Neural cell (in vitro differentiated cells): Measurements from ENCODE around the gene COL4A1. TPM values are rescaled to one million over a fixed set of nuclear protein-coding genes. Genes with fewer than 3 reads are reported as not detected.

Experiments used
- H2AFZ ChIP-seq: fragments of 200-600, 300-800 bp; sonication (generic), shearing (Covaris generic); 2 replicates; pipeline ENCODE4 v1.6.0; 2014; ENCODE audit warnings: low read depth, mild to moderate bottlenecking, antibody characterized with exemption, low read length, moderate library complexity
- H3F3A ChIP-seq: fragments of 200-600 bp; shearing (Covaris generic); 2 replicates; pipeline ENCODE4 v1.6.1; 2016; ENCODE audit warnings: mild to moderate bottlenecking, moderate library complexity, mixed read lengths, antibody characterized with exemption, low read length; ENCODE audit not compliant: insufficient read depth, poor library complexity, severe bottlenecking
- H3K27ac ChIP-seq: fragments of 200-600, 300-800 bp; sonication (generic), shearing (Covaris generic); 2 replicates; pipeline ENCODE4 v1.5.1; 2014; ENCODE audit warnings: mild to moderate bottlenecking, low read length, moderate library complexity
- H3K27me3 ChIP-seq: fragments of 300-800, 200-600 bp; sonication (generic), shearing (Covaris generic); 2 replicates; pipeline ENCODE4 v1.6.0; 2014; ENCODE audit warnings: mild to moderate bottlenecking, low read depth, low read length, moderate library complexity; ENCODE audit not compliant: insufficient read depth
- H3K36me3 ChIP-seq: fragments of 300-800, 200-600 bp; sonication (generic), shearing (Covaris generic); 2 replicates; pipeline ENCODE4 v1.5.1; 2014; ENCODE audit warnings: mild to moderate bottlenecking, antibody characterized with exemption, low read length, moderate library complexity; ENCODE audit not compliant: insufficient read depth
- H3K4me2 ChIP-seq: fragments of 300-800, 200-600 bp; sonication (generic), shearing (Covaris generic); 2 replicates; pipeline ENCODE4 v1.6.0; 2014; ENCODE audit warnings: mild to moderate bottlenecking, low read length
- H3K4me3 ChIP-seq: fragments of 300-800, 200-600 bp; sonication (generic), shearing (Covaris generic); 2 replicates; pipeline ENCODE4 v1.5.1; 2014; ENCODE audit warnings: mild to moderate bottlenecking, low read length, moderate library complexity
- H3K79me2 ChIP-seq: fragments of 200-600 bp; shearing (Covaris generic); replicated peaks from 2 replicates; pipeline ENCODE4 v1.6.0; 2014; ENCODE audit warnings: mild to moderate bottlenecking, low read length, moderate library complexity; ENCODE audit not compliant: insufficient read depth
- H3K9ac ChIP-seq: fragments of 300-800, 200-600 bp; sonication (generic), shearing (Covaris generic); 2 replicates; pipeline ENCODE4 v1.6.1; 2016; ENCODE audit warnings: mild to moderate bottlenecking, low read length, mixed read lengths
- H3K9me2 ChIP-seq: fragments of 200-600 bp; shearing (Covaris generic); 2 replicates; pipeline ENCODE4 v1.6.1; 2016; ENCODE audit warnings: mild to moderate bottlenecking, low read length, mixed read lengths; ENCODE audit not compliant: insufficient read depth
- H3K9me3 ChIP-seq: fragments of 200-600, 300-800 bp; sonication (generic), shearing (Covaris generic); 2 replicates; pipeline ENCODE4 v1.6.1; 2016; ENCODE audit warnings: mild to moderate bottlenecking, mixed run types, low read length, moderate library complexity, mixed read lengths
- H4K20me1 ChIP-seq: fragments of 200-600 bp; shearing (Covaris generic); 2 replicates; pipeline ENCODE4 v1.6.1; 2016; ENCODE audit warnings: mild to moderate bottlenecking, mixed run types; ENCODE audit not compliant: insufficient read depth
- CTCF ChIP-seq: fragments of 450-650 bp; IDR thresholded peaks from 2 replicates; pipeline ENCODE4 v1.5.1; 2014; ENCODE audit warnings: antibody characterized with exemption, mild to moderate bottlenecking, moderate library complexity; ENCODE audit not compliant: poor library complexity, severe bottlenecking
- EP300 ChIP-seq: fragments of 450-650 bp; conservative IDR thresholded peaks from 2 replicates; pipeline ENCODE4 v1.6.1; 2014; ENCODE audit warnings: antibody characterized with exemption, mild to moderate bottlenecking, moderate library complexity; ENCODE audit not compliant: poor library complexity, severe bottlenecking
- EZH2 ChIP-seq: fragments of 200-600, 300-800 bp; shearing (Covaris generic), sonication (generic); IDR thresholded peaks from 2 replicates; pipeline ENCODE4 v1.6.1; 2014; ENCODE audit warnings: antibody characterized with exemption, low read length, borderline replicate concordance, mild to moderate bottlenecking; ENCODE audit not compliant: insufficient read depth, poor library complexity, severe bottlenecking
- MXI1 ChIP-seq: fragments of 450-650 bp; conservative IDR thresholded peaks from 2 replicates; pipeline ENCODE4 v1.6.1; 2014; ENCODE audit warnings: antibody characterized with exemption, mild to moderate bottlenecking; ENCODE audit not compliant: poor library complexity, severe bottlenecking
- POLR2AphosphoS5 ChIP-seq: IDR thresholded peaks from 2 replicates; pipeline ENCODE4 v1.6.1; 2012
- RAD21 ChIP-seq: fragments of 450-650 bp; conservative IDR thresholded peaks from 2 replicates; pipeline ENCODE4 v1.6.1; 2014; ENCODE audit warnings: antibody characterized with exemption, mild to moderate bottlenecking, moderate library complexity
- REST ChIP-seq: IDR thresholded peaks from 2 replicates; pipeline ENCODE4 v1.6.1; 2012; ENCODE audit warnings: borderline replicate concordance
- SMC3 ChIP-seq: fragments of 450-650 bp; conservative IDR thresholded peaks from 2 replicates; pipeline ENCODE4 v1.6.1; 2014; ENCODE audit warnings: antibody characterized with exemption, mild to moderate bottlenecking, moderate library complexity; ENCODE audit not compliant: poor library complexity
- TAF1 ChIP-seq: IDR thresholded peaks from 2 replicates; pipeline ENCODE4 v1.6.1; 2012; ENCODE audit warnings: low read depth
- polyA plus RNA-seq: library from polyadenylated mRNA; depleted of rRNA; stranded (reverse); fragments of >200 nt; gene quantifications from 2 replicates; pipeline ENCODE4 v1.2.3, GENCODE V29; 2014

Gene COL4A1
- polyA plus RNA-seq, 1 donor from 2014 or later: 13.1 TPM

- H3K79me2 ChIP-seq: no peaks in the 10 kb centered on the region
- H3K9me3 ChIP-seq: no peaks in the 10 kb centered on the region
- no peak for TF ChIP-seq REST
- no peak for TF ChIP-seq POLR2AphosphoS5
- TF ChIP-seq MXI1: no peak
- no peak for TF ChIP-seq CTCF
- no peak for TF ChIP-seq RAD21
- no peak for TF ChIP-seq SMC3
- no peak for TF ChIP-seq EP300
- TF ChIP-seq EZH2: no peak
- TF ChIP-seq TAF1: no peak
- H3K27ac ChIP-seq: no peak overlapping the region
- H3K9ac ChIP-seq: no peak overlapping the region
- H4K20me1 ChIP-seq: no peaks in the 10 kb centered on the region
- H3F3A ChIP-seq: no peaks in the 10 kb centered on the region
- no peaks in the 10 kb centered on the region for H3K9me2 ChIP-seq
- no peak overlapping the region for H2AFZ ChIP-seq
- H3K36me3 ChIP-seq: peaks cover 6% of the 10 kb centered on the region
- H3K4me2 ChIP-seq: no peak overlapping the region
- H3K27me3 ChIP-seq: no peaks in the 10 kb centered on the region
- no peak overlapping the region for H3K4me3 ChIP-seq
Observed at GRCh38 chr13:110208116-110208515, 98.8 kb downstream of the COL4A1 start.

GRCh38 chr13:110206996-110207395 is 100.0 kb downstream of the COL4A1 start:
- Histone ChIP-seq H2AFZ (no peak overlapping the region), H3K27ac (no peak overlapping the region), H4K20me1 (no peaks in the 10 kb centered on the region), H3K36me3 (peaks cover 6% of the 10 kb centered on the region), H3F3A (no peaks in the 10 kb centered on the region), H3K27me3 (no peaks in the 10 kb centered on the region), H3K79me2 (no peaks in the 10 kb centered on the region), H3K4me3 (no peak overlapping the region), H3K9ac (no peak overlapping the region), H3K9me2 (no peaks in the 10 kb centered on the region), H3K4me2 (no peak overlapping the region), H3K9me3 (no peaks in the 10 kb centered on the region)
- TF ChIP-seq RAD21 (no peak), REST (no peak), EP300 (no peak), MXI1 (no peak), CTCF (no peak), SMC3 (no peak), POLR2AphosphoS5 (no peak), TAF1 (no peak), EZH2 (no peak)
